RWPE1 (cell line): Measurements from ENCODE around the gene KRTAP10-8.

ENCODE experiments used
- CTCF ChIA-PET: fragments of 350-600 bp; sonication (Branson Sonifier 250); formaldehyde crosslinking; extraction: SDS; loops from one replicate; lab custom pipeline; 2021; lab: Yijun Ruan, JAX
- POLR2A ChIA-PET: fragments of 400-600 bp; formaldehyde crosslinking; extraction: SDS; loops from one replicate; lab custom pipeline; 2020; ENCODE audit warnings: antibody characterized with exemption; ENCODE audit not compliant: low non-redundant PET; lab: Yijun Ruan, JAX
- DNase-seq: peaks from one replicate; pipeline ENCODE4 v3.0.0; 2012; ENCODE audit warnings: low spot score
- H3K27ac ChIP-seq: fragments of 450-650 bp; 2 replicates; pipeline ENCODE4 v1.5.1; 2017
- CTCF ChIP-seq: fragments of 450-650 bp; conservative IDR thresholded peaks from 2 replicates; pipeline ENCODE4 v1.5.1; 2017; ENCODE audit warnings: low read depth, mild to moderate bottlenecking

KRTAP10-8 gene

GRCh38 chr21:44611551-44611950 lies 328 bp upstream of the KRTAP10-8 start:
- no peak for DNase-seq
- no peak for TF ChIP-seq CTCF
- no peak overlapping the region for H3K27ac ChIP-seq
- CTCF ChIA-PET: no interaction called here
- POLR2A ChIA-PET: no interaction called here

DNA sequence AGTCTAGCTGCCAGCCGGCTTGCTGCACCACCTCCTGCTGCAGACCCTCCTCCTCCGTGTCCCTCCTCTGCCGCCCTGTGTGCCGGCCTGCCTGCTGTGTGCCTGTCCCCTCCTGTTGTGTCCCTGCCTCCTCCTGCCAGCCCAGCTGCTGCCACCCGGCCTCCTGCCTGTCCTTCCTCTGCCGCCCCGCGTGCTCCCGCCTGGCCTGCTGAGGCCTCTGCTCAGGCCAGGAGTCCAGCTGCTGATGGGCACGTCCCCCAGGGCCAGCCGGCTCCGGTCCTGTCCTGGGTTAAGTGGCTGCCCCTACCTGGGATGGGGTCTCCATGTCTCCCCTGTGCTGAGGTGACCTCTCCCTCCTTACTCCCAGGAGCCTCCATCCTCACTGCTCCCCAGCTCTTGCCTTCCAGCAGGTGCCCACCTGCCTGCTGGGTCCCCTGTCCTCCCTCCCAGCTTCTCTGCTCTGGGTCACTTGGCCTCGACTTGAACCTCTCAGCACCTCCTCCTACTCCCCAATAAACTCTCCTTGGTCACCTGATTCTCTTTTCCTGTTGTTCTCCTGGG lies 870 bp downstream of the KRTAP10-8 start:
- no peak overlapping the region for H3K27ac ChIP-seq
- POLR2A ChIA-PET: no interaction called here
- TF ChIP-seq CTCF: no peak
- CTCF ChIA-PET: interaction anchor here (0.7 kb wide), 1 partner anchor 119 kb away, joined by 3 read pairs; no protein-coding TSS in a partner anchor
- no peak for DNase-seq

DNA sequence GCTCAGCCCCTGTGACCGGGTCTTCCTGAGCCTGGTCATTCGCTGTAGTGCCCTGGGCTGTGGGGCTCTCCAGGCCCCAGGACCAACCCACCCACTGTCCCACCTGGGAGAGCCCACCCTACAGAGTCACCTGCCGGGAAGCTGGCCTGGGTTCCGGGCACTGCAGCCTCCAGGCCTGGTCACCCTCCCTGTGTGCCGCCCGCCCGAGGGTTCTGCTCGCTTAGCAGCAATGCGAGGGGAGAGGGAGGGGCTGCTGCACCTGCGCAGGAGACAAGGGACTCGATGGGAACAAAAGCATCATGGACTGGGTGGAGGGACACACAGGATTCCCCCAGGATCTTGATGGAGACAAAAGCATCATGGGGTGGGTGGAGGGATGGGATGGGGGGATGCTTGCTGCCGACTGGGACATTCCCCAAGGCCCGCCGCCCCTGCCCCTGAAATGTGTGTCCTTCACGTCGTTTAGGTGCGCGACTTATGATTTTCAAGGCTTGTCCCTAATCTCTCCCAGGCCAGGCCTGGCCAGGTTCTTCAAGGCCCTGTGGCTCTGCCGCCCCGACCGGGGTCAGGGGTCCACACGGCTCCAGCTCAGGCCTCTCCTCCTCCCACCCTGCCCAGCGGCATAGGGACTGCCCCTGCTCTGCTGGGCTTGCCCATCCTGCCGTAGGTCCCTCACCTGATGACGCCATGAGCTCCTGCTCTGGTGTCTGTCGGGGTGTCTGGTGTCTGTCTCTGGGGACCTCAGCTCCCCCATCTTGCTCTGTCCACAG lies 1.7 kb downstream of the KRTAP10-8 start:
- POLR2A ChIA-PET: interaction anchor here (0.5 kb wide), 1 partner anchor 1111 kb away, joined by 3 read pairs; no protein-coding TSS in a partner anchor
- TF ChIP-seq CTCF: no peak
- no peak for DNase-seq
- CTCF ChIA-PET: interaction anchor here (0.6 kb wide), 1 partner anchor 185 kb away, joined by 4 read pairs; no protein-coding TSS in a partner anchor
- H3K27ac ChIP-seq: no peak overlapping the region

- CTCF ChIA-PET: no interaction called here
These were observed 2.3 kb downstream of the KRTAP10-8 start for GRCh38 chr21:44614161-44614631.

GRCh38 chr21:44614961-44615391 lies 3.1 kb downstream of the KRTAP10-8 start:
- no peak for DNase-seq
- no peak for TF ChIP-seq CTCF
- no peak overlapping the region for H3K27ac ChIP-seq
- ChIA-PET CTCF (no interaction called here), POLR2A (no interaction called here)

More at GRCh38 chr21:44614161-44614631, 2.3 kb downstream of the KRTAP10-8 start:
- POLR2A ChIA-PET: interaction anchor here (0.5 kb wide), 1 partner anchor 1110 kb away, joined by 3 read pairs; no protein-coding TSS in a partner anchor
- DNase-seq: no peak
- no peak overlapping the region for H3K27ac ChIP-seq
- TF ChIP-seq CTCF: no peak

DNA sequence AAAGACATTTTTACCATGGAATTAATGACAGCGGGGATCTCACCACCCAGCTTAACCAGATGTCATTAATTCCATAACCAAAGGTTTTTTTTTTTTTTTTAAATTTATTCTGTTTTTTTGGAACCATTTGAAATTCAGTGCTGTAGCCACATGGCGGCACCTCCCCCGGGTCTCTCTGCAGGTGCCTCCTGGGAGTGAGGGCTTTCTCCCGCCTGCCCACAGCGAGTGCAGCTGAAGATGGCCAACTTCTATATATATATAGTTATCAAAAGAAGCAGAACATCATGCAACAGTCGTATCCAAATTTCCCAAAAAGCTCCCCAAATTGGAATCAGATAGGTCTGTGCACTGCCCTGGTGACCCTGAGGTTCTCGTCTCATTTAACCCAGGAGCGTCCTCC lies 3.6 kb downstream of the KRTAP10-8 start:
- ChIA-PET POLR2A (no interaction called here), CTCF (interaction anchor here (0.6 kb wide), 1 partner anchor 32 kb away, joined by 3 read pairs; no protein-coding TSS in a partner anchor)
- DNase-seq: no peak
- TF ChIP-seq CTCF: no peak
- H3K27ac ChIP-seq: no peak overlapping the region
